Measurements from ENCODE around the gene RNF220.

DNA sequence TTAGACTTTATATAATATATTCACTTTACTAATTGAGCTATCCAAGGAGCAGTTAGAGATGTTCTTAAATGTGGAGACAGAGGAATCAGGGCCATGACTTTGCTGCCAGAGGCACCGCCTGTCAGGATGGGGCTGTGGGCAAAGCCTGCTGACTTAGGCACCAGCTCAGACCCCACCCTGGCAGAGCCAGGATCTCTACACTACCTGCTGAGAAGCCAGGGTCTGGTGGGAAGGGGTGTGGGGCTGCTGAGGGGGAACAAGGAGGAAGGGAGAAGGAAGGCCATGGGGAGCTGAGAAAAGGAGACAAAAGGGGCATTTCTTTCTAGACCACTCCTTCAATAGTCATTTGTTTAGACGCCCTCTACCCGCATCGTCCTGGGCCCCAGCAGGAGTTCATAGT lies 164.4 kb downstream of the RNF220 start:
- TF ChIP-seq TAF1 (IDR thresholded peaks at IDR 0.05; ENCODE audit: borderline replicate concordance, low read depth, low read length) (no peak), POLR2A (IDR thresholded peaks at IDR 0.05; ENCODE audit: low read depth, low read length) (no peak)

Data from GM12892 (cell line).